ENCODE results near the gene FARP2. TPM values are rescaled to one million over a fixed set of nuclear protein-coding genes. Genes with fewer than 3 reads are reported as not detected.
A peak's percentile ranks its signal among the peaks of the same experiment; 100 is the strongest.

FARP2 gene
- total and polyA plus RNA-seq, 2 of the 13 experiments (the other 11 are each of a cell fraction or from before 2014, with no cell fraction given), result 28.0 to 45.4 TPM

- TF ChIP-seq ZBTB43 (CRISPR knock-in tag; conservative IDR thresholded peaks at IDR 0.05), result 0 out of 2 replicates have a peak, but pooled peaks have one; percentile 39
- no peak for TF ChIP-seq HNRNPL (IDR thresholded peaks at IDR 0.05; ENCODE audit: low read depth, low read length)
- TF ChIP-seq ATF7-NPFF (CRISPR knock-in tag; IDR thresholded peaks at IDR 0.05; ENCODE audit: low read depth), result peak; percentile 37; the same call in 1 of the 2 replicates
- TF ChIP-seq ATAD3A (CRISPR knock-in tag; IDR thresholded peaks at IDR 0.05), result no peak
- TF ChIP-seq ZNF639 (CRISPR knock-in tag; conservative IDR thresholded peaks at IDR 0.05), result no peak
- TF ChIP-seq NRL (CRISPR knock-in tag; IDR thresholded peaks at IDR 0.05; ENCODE audit: borderline replicate concordance), result peak; percentile 92
- TF ChIP-seq, protein P1, sequence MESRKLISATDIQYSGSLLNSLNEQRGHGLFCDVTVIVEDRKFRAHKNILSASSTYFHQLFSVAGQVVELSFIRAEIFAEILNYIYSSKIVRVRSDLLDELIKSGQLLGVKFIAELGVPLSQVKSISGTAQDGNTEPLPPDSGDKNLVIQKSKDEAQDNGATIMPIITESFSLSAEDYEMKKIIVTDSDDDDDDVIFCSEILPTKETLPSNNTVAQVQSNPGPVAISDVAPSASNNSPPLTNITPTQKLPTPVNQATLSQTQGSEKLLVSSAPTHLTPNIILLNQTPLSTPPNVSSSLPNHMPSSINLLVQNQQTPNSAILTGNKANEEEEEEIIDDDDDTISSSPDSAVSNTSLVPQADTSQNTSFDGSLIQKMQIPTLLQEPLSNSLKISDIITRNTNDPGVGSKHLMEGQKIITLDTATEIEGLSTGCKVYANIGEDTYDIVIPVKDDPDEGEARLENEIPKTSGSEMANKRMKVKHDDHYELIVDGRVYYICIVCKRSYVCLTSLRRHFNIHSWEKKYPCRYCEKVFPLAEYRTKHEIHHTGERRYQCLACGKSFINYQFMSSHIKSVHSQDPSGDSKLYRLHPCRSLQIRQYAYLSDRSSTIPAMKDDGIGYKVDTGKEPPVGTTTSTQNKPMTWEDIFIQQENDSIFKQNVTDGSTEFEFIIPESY (CRISPR knock-in tag; IDR thresholded peaks at IDR 0.05), result no peak
- peak; percentile 21; the same call in 1 of the 2 replicates for TF ChIP-seq ZNF777 (CRISPR knock-in tag; IDR thresholded peaks at IDR 0.05)
- no peak for TF ChIP-seq ZNF614 (CRISPR knock-in tag; IDR thresholded peaks at IDR 0.05; ENCODE audit: borderline replicate concordance)
- peak; percentile 45 for TF ChIP-seq XRCC5 (optimal IDR thresholded peaks at IDR 0.05; ENCODE audit: low read length)
- TF ChIP-seq EEA1 (CRISPR knock-in tag; IDR thresholded peaks at IDR 0.05; ENCODE audit: borderline replicate concordance), result 0 out of 2 replicates have a peak, but pooled peaks have one; percentile 77
- TF ChIP-seq JARID2 (CRISPR knock-in tag; IDR thresholded peaks at IDR 0.05; ENCODE audit: insufficient replicate concordance), result no peak
- TF ChIP-seq, protein P2, sequence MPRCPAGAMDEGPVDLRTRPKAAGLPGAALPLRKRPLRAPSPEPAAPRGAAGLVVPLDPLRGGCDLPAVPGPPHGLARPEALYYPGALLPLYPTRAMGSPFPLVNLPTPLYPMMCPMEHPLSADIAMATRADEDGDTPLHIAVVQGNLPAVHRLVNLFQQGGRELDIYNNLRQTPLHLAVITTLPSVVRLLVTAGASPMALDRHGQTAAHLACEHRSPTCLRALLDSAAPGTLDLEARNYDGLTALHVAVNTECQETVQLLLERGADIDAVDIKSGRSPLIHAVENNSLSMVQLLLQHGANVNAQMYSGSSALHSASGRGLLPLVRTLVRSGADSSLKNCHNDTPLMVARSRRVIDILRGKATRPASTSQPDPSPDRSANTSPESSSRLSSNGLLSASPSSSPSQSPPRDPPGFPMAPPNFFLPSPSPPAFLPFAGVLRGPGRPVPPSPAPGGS (CRISPR knock-in tag; IDR thresholded peaks at IDR 0.05), result no peak; the same call in 1 of the 2 replicates
- peak; percentile 15; the same call in 1 of the 2 replicates for TF ChIP-seq ZNF841 (CRISPR knock-in tag; IDR thresholded peaks at IDR 0.05; ENCODE audit: borderline replicate concordance)
- TF ChIP-seq JUND (CRISPR knock-in tag; IDR thresholded peaks at IDR 0.05), result no peak
- peak; percentile 25; the same call in 1 of the 2 replicates for TF ChIP-seq ZNF230 (CRISPR knock-in tag; IDR thresholded peaks at IDR 0.05)
- peak; percentile 59; the same call in 1 of the 2 replicates for TF ChIP-seq AKAP8 (CRISPR knock-in tag; IDR thresholded peaks at IDR 0.05)
- TF ChIP-seq ZNF781 (CRISPR knock-in tag; IDR thresholded peaks at IDR 0.05; ENCODE audit: borderline replicate concordance, not compliant biosample characterization), result peak; percentile 57
- TF ChIP-seq ZNF816 (CRISPR knock-in tag; IDR thresholded peaks at IDR 0.05; ENCODE audit: borderline replicate concordance), result peak; percentile 91
- TF ChIP-seq RNF2 (conservative IDR thresholded peaks at IDR 0.05; ENCODE audit: low read depth), result 0 out of 2 replicates have a peak, but pooled peaks have one; percentile 52
- TF ChIP-seq, protein P3, sequence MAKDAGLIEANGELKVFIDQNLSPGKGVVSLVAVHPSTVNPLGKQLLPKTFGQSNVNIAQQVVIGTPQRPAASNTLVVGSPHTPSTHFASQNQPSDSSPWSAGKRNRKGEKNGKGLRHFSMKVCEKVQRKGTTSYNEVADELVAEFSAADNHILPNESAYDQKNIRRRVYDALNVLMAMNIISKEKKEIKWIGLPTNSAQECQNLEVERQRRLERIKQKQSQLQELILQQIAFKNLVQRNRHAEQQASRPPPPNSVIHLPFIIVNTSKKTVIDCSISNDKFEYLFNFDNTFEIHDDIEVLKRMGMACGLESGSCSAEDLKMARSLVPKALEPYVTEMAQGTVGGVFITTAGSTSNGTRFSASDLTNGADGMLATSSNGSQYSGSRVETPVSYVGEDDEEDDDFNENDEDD (CRISPR knock-in tag; IDR thresholded peaks at IDR 0.05; ENCODE audit: borderline replicate concordance), result peak; percentile 74; the same call in 1 of the 2 replicates
- TF ChIP-seq SNAPC2 (CRISPR knock-in tag; IDR thresholded peaks at IDR 0.05), result no peak
Measured at GRCh38 chr2:241507430-241508239, 151.6 kb downstream of the FARP2 start (continued).

Measured in HepG2 (cell line).